ENCODE data around the gene DNHD1.

- TF ChIP-seq CTCF (IDR thresholded peaks at IDR 0.05) (no peak), POLR2AphosphoS5 (IDR thresholded peaks at IDR 0.05) (no peak)
Observed at GRCh38 chr11:6557063-6557462, 60.0 kb downstream of the DNHD1 start.

All from prostate gland (tissue), 2 donors.